LNCAP (cell line): ENCODE data around the gene TMEM95.

Experiments used
- TF ChIP-seq, protein P1 (sequence below): fragments of 450-650 bp; IDR thresholded peaks from 2 replicates; pipeline ENCODE4 v1.5.1; 2017; ENCODE audit warnings: mild to moderate bottlenecking

Gene TMEM95

DNA sequence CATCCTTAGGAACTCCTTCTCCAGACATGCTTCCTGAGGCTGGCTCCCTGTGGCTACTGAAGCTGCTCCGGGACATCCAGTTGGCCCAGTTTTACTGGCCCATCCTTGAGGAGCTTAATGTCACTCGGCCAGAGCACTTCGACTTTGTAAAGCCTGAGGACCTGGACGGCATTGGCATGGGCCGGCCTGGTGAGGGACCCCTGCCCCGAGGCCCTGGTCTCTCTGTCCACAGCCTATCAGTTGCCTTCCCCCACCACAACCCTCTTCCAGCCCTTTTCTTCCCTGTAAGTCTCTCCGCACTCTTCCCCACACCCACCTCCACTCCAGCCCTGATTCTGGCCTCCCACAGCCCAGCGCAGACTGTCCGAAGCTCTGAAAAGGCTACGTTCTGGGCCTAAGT, 27.9 kb downstream of the TMEM95 start:
- TF ChIP-seq, protein P1, sequence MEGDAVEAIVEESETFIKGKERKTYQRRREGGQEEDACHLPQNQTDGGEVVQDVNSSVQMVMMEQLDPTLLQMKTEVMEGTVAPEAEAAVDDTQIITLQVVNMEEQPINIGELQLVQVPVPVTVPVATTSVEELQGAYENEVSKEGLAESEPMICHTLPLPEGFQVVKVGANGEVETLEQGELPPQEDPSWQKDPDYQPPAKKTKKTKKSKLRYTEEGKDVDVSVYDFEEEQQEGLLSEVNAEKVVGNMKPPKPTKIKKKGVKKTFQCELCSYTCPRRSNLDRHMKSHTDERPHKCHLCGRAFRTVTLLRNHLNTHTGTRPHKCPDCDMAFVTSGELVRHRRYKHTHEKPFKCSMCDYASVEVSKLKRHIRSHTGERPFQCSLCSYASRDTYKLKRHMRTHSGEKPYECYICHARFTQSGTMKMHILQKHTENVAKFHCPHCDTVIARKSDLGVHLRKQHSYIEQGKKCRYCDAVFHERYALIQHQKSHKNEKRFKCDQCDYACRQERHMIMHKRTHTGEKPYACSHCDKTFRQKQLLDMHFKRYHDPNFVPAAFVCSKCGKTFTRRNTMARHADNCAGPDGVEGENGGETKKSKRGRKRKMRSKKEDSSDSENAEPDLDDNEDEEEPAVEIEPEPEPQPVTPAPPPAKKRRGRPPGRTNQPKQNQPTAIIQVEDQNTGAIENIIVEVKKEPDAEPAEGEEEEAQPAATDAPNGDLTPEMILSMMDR = no peak

DNA sequence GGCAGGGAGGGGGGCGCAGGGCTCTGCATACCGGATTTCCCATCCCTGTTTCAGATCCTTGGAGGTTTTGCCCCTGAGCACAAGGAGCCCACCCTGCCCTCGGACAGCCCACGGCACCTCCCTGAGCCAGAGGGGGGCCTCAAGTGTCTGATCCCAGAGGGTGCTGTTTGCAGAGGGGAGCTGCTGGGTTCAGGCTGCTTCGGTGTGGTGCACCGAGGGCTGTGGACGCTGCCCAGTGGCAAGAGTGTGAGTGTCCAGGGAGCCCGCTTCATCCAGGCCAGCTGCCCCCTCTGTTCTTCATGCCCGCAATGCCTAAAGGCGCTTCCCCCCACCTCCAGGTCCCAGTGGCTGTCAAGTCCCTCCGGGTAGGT, 28.4 kb downstream of the TMEM95 start:
- TF ChIP-seq, protein P1 = no peak

DNA sequence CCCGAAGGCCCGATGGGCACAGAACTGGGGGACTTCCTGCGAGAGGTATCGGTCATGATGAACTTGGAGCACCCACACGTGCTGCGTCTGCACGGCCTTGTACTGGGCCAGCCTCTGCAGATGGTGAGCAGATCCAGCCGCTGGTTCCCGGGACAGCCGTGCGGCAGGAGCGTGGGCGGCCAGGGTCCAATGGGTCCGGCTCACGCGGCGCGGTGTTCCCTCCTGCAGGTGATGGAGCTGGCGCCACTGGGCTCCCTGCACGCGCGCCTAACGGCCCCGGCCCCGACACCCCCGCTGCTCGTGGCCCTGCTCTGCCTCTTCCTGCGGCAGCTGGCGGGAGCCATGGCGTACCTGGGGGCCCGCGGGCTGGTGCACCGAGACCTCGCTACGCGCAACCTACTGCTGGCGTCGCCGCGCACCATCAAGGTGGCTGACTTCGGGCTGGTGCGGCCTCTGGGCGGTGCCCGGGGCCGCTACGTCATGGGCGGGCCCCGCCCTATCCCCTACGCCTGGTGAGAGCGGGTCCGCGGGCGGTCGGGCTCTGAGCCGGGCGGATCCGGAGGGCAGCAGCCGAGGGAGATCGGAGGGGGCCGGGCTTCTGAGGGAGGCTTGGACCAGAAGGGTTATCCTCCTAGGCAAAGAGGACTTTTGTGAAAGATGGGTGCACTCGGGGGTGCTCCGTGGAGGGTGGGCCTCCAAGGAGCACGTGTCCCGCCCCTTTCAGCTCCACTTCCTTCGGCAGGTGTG, 29.0 kb downstream of the TMEM95 start:
- TF ChIP-seq, protein P1 = no peak

DNA sequence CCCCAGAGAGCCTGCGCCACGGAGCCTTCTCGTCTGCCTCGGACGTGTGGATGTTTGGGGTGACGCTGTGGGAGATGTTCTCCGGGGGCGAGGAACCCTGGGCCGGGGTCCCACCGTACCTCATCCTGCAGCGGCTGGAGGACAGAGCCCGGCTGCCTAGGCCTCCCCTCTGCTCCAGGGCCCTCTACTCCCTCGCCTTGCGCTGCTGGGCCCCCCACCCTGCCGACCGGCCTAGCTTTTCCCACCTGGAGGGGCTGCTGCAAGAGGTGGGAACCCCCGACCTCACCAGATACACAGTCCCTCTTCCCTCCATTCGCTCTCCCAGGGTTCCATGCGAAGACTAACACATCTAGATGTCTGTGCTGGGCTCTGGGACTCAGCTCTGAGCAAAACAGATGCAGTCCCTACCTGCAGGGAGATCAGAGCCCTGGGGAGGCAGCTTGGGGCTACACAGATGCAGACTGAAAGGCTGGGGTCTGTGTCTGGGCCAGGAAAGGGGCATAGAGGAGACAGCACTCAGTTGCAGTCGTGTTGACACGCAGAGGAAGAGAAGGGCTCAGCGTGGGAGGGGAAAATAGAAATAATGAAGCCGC, 29.6 kb downstream of the TMEM95 start:
- TF ChIP-seq, protein P1 = no peak

DNA sequence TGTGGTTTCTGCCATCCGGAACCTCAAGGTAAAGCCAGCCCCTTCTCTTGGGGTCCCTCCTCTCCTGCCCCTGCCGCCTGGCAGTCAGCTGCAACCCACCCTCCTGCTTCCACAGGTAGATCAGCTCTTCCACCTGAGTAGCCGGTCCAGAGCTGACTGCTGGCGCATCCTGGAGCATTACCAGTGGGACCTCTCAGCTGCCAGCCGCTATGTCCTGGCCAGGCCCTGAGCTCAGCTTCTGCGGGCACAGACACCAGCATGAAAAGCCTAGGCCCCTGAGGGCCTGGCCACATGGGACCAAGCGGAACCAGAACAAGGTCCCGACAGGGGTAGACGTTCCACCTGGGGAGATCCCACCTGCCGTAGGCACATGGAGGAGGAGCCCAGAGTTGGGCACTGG, 33.9 kb downstream of the TMEM95 start:
- TF ChIP-seq, protein P1 = no peak

DNA sequence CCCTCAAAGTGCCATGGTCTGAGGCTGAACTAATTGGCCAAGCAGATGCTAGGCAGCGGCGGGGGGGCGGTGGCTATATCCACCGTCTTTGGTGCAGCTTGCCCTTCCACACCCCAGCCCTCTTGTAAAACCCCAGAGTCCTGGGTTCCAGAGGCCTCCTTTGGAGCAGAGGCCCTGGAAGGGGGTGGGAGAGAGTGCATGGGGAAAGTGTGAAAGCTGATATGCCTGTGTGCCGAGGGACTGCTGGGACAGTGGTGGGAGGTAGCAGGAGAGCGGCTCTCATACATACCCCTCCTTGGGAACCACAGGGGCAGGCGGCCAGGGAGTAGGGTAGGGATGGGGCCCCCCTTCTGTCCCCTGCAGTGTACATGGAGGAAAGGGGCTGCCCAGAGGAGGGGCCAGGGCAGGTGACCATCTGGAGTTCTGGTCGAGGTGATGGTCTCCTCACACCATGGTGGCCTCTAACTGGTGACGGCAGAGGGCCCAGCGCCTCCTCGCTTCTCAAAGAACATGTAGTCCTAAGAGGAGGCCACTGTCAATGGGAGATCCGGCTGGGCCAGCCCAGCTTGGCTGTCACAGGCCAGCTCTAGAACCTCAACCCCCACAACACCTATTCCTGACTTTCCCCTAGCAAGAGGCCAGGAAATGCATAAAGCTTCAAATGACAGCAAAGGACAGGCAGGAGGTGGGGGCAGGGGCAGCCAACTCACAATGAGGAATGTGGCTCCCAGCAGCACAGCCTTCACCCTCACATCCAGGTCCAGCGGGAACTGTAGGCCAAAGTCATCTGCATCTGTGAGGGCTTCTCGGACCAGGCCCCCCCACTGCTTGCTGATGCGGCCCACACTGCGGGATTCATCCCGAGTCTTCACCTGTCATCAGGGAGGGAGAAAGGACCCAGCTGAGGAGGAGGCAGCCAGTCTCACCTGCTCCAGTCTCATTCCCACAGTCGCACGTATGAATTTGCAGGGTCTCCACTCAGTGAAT, 35.3 kb downstream of the TMEM95 start:
- TF ChIP-seq, protein P1 = no peak

DNA sequence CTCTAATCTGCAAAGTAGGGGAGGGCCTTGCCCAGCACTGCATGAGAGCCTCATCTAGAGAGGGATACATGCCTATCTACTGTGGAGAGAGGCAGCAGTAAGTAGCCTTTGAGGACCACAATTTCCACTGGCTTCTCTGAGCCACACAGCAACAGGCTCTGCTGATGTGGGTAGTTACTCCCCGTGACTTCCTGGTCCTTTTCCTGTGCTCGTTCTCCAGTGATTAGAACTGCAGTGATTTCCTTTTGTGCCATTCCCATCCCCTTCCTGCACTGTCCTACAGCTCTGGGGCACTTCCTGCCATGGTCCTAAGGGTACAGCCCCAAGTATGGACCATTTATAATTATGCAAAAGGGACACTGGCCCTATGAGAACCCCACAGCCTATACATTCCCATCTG, 36.4 kb downstream of the TMEM95 start:
- TF ChIP-seq, protein P1 = no peak
